GM18861 (cell line): ENCODE measurements around the gene NCOR2.

Experiments
- ATAC-seq: cut with Tn5 transposase; IDR thresholded peaks from one replicate; pipeline ENCODE4 v1.9.1; 2021; ENCODE audit not compliant: unreplicated experiment

The NCOR2 gene

DNA sequence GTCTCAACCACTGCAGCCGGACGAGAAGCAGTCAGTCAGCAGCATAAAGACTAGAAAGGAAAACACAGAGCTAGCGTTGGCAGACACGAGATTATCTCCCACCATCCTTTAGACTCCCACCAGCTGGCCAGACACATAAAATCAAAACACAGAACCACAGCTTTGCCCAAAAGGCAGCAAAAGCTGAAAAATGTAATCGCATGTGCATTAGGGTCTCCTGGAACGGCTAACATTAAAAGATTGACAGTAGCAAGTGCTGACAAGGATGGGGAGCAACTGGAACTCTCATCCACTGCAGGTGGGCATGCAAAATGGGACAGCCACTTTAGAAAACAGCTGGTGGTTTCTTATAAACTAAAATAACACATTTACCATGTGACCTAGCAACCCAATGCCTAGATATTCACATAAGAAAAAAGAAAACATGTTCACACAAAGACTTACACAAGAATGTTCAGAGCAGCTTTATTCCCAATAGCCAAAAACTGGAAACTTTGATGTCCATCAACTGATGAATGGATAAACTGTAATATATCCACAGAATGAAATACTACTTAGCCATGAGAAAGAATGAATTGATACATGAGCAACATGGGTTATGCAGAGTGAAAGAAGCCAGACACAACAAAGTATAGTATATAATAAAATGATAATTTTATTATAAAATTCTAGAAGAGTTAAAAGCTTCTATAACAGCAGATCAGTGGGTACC is 37.7 kb downstream of the NCOR2 start:
- no peak for ATAC-seq

DNA sequence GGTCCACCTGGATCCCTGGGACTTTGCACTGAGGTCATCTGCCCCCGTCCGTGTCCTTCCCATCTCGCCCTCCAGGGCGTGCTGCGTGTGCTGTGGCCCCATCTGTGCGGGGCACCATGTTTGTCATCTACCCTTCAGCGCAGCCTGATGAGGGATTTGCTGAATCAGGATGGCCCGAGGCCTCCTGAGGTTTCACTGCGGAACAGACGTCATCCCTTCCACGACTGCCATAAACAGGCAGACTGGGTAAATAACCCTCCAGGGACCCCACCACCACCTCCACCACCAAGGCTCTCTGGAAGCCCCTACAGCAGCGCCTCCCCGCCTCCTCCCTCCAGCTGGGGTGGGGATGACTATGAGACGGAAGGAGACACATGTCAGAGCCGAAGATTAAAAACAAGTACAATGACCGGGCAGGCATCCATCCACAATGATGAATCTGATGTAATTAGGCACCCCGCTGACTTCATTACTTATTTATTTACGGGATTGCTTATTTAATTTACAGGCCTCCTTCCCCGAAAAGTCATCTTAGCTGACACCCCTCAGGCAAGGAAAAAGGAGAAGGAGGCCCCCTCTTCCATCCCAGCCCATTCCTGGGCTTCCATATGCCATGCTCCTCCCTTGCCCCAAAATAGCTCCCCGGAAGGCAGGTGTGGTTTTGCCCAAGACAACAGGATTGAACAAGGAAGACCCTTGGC is 39.4 kb downstream of the NCOR2 start:
- ATAC-seq, result no peak

GRCh38 chr12:124525927-124526692 is 41.3 kb downstream of the NCOR2 start:
- ATAC-seq, result no peak

DNA sequence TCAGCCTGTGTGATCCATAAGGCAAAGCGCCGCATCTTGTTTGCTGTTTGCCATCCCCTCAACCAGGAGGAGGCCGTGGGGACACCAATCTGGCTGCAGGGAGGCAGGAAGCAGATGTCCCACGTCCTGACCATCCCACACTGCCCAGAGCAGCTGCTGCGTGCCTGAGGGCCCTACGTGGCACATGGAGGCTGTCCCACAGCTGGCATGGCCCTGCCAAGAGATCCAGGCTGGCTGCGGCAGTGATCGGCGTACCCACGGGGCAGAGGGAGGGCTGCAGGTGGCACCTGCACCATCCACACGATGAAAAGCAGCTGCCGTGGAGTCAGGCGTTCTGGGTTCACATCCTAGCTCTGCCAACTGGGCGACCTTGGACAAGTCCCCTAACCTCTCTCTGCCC is 42.0 kb downstream of the NCOR2 start:
- ATAC-seq, result no peak

DNA sequence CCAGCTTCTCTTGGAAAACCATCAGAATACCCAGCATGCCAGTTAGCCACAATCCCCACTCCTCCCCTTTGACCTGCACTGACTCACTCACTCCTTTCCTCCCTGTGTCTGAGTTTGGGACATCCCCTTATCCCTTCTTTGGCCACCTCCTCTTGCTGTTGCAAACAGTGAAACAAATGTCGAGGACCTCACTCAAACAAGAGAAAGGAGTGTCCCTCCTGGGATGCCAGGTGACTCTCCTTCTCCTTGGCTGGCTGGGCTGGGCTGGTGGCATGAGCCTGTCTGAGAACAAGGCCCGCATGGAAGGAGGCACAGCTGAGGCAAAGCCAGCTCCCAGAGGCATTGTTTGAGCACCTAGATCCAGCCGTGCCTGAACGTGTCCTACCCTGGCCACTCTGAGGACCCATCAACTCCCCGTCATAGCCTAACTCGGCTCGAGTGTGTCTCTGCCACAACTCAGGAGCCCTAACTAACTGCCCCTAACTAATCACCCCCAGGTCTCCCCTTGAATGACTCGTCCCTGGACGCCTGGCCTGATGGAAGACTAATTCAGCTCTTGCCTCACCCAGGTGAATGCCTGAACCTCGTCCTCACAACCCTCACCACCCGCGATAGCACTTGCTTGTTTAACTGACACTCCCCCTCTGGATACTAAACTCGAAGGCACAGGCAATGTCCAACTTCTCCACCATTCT is 43.0 kb downstream of the NCOR2 start:
- no peak for ATAC-seq

DNA sequence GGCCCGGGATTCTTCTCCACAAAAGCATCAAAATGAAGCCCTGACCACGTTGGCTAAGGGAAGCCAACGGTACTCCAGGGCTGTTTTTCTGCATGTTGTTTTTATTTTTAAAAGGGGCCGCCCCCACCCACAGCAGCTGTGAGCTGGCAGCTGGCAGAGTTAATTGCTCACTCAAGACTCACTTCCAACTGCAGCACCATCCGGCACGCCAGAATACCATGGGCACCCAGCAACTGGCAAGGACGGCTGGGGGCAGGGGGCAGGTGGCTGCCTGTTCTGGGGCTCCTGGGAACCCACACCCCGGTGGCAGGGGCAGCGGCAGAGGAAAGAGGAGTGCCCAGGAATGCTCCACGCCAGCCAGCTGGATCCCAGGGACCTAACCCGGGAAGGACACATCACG is 44.3 kb downstream of the NCOR2 start:
- no peak for ATAC-seq

- no peak for ATAC-seq
These were observed 46.5 kb downstream of the NCOR2 start for GRCh38 chr12:124520907-124521306.

GRCh38 chr12:124520265-124520701 is 47.1 kb downstream of the NCOR2 start:
- ATAC-seq, result no peak

- ATAC-seq, result no peak
These were observed 47.7 kb downstream of the NCOR2 start for GRCh38 chr12:124519746-124520145.

DNA sequence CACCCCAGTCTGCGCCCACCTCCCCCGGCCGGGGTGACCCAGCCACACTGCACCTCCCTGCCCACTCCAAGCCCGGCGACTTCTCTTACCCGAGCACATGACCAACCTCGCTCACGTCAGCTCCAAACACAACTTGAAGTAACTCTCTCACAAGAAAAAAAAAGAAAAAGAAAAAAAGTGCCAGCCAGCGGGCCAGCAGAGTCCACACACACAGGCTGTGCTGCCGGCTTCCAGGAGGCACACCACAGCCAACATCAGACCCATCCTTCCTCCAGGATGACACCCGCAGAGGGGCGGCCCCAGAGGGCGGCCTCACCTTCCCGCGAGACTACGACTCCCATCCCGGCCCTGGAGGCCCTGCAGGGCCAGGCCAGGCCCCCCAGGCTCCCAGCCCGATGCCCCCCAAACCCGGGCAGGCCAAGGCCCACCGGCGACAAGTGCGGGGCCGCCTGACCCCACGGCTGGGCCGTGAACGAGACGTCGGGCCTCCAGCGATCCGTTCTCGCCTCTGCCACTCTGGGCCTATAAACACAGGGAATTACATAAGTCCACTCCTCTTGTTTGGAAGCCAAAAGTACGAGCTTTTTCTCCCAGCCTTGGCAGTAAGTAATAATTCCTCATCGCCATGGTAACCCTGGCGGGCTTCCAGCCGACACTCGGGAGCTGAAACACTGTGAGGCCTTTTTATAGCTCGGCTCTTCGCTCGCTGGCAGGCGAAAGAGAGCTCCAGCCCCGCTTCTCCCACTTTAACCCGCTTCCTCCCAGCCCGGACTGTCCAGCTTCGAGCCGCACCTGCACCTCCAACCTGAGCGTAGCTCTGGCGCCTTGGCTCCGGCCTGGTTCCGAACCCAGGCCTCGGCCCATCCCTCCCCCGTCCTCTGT is 49.1 kb downstream of the NCOR2 start:
- no peak for ATAC-seq
